GM23248 (cell line): ENCODE results near the gene SLX4IP. TPM values are rescaled to one million over a fixed set of nuclear protein-coding genes. Genes with fewer than 3 reads are reported as not detected.

Source experiments
- DNase-seq: peaks from one replicate; pipeline ENCODE4 v3.0.0-alpha.2; 2015
- H2AFZ ChIP-seq: fragments of 200-600 bp; sonication (generic); 2 replicates; pipeline ENCODE4 v1.6.1; 2016; ENCODE audit warnings: antibody characterized with exemption
- H3F3A ChIP-seq: fragments of 200-600 bp; sonication (generic); 2 replicates; pipeline ENCODE4 v1.6.1; 2016; ENCODE audit warnings: mild to moderate bottlenecking, antibody characterized with exemption, mixed run types; ENCODE audit not compliant: insufficient read depth
- H3K27ac ChIP-seq: fragments of 200-600 bp; sonication (generic); 2 replicates; pipeline ENCODE4 v1.5.1; 2016; ENCODE audit warnings: mild to moderate bottlenecking
- H3K27me3 ChIP-seq: fragments of 200-600 bp; sonication (generic); replicated peaks from 2 replicates; pipeline ENCODE4 v1.6.1; 2016; ENCODE audit warnings: mild to moderate bottlenecking; ENCODE audit not compliant: insufficient read depth
- H3K36me3 ChIP-seq: fragments of 200-600 bp; sonication (generic); 2 replicates; pipeline ENCODE4 v1.6.1; 2016; ENCODE audit warnings: low read depth, mild to moderate bottlenecking
- H3K4me1 ChIP-seq: fragments of 200-600 bp; sonication (generic); 2 replicates; pipeline ENCODE4 v1.6.1; 2016; ENCODE audit warnings: mild to moderate bottlenecking; ENCODE audit not compliant: insufficient read depth
- H3K4me2 ChIP-seq: fragments of 200-600 bp; sonication (generic); one replicate; pipeline ENCODE4 v1.6.1; 2016; ENCODE audit warnings: mild to moderate bottlenecking; ENCODE audit not compliant: unreplicated experiment
- H3K4me3 ChIP-seq: fragments of 200-600 bp; sonication (generic); 2 replicates; pipeline ENCODE4 v1.5.1; 2016; ENCODE audit warnings: mild to moderate bottlenecking
- H3K79me2 ChIP-seq: fragments of 200-600 bp; sonication (generic); 2 replicates; pipeline ENCODE4 v1.6.1; 2016; ENCODE audit warnings: mild to moderate bottlenecking; ENCODE audit not compliant: insufficient read depth
- H3K9ac ChIP-seq: fragments of 200-600 bp; sonication (generic); 2 replicates; pipeline ENCODE4 v1.6.1; 2016; ENCODE audit warnings: mild to moderate bottlenecking
- H3K9me2 ChIP-seq: fragments of 200-600 bp; sonication (generic); 2 replicates; pipeline ENCODE4 v1.6.1; 2016; ENCODE audit warnings: mixed run types, mild to moderate bottlenecking, moderate library complexity; ENCODE audit not compliant: insufficient read depth
- H3K9me3 ChIP-seq: fragments of 200-600 bp; sonication (generic); one replicate; pipeline ENCODE4 v1.6.1; 2017; ENCODE audit warnings: low read depth
- H4K20me1 ChIP-seq: fragments of 200-600 bp; sonication (generic); 2 replicates; pipeline ENCODE4 v1.6.0; 2016; ENCODE audit not compliant: insufficient read depth
- EZH2 ChIP-seq: fragments of 200-600 bp; sonication (generic); IDR thresholded peaks from 2 replicates; pipeline ENCODE4 v1.6.1; 2018; ENCODE audit warnings: antibody characterized with exemption, mild to moderate bottlenecking; ENCODE audit not compliant: insufficient read depth, poor library complexity, severe bottlenecking
- EZH2phosphoT487 ChIP-seq: fragments of 200-600 bp; sonication (generic); IDR thresholded peaks from 2 replicates; pipeline ENCODE4 v1.6.1; 2018; ENCODE audit warnings: antibody characterized with exemption, moderate library complexity, mild to moderate bottlenecking, low read depth; ENCODE audit not compliant: insufficient read depth
- WGBS, 2 experiments: methylation state at CpG; one replicate each; pipeline ENCODE4 v1.1.6; 2015 to 2017; ENCODE audit warnings: low lambda C conversion rate in 2 of 2, low coverage in 1 of 2; ENCODE audit errors: missing lambda C conversion rate in 2 of 2; 5-methylcytosine and 5-hydroxymethylcytosine counted together
- in situ Hi-C: fragments of 300-500 bp; cut with MboI; formaldehyde crosslinking; loops from 2 replicates; pipeline ENCODE4 v1.15.0; 2020
- polyA plus RNA-seq: library from polyadenylated mRNA; unstranded; fragments of >200 nt; fragmentation: Nextera tagmentation; extraction: Ambion mirVana; gene quantifications from 2 replicates; pipeline ENCODE4 v1.2.1, GENCODE V29; 2016
- total RNA-seq: library from RNA; depleted of rRNA; stranded (reverse); fragments of >200 nt; shearing (Covaris generic); gene quantifications from 2 replicates; pipeline ENCODE4 v1.2.3, GENCODE V29; 2014

Gene SLX4IP
- total and polyA plus RNA-seq, 2 experiments from 2014 or later: 3.7 to 3.9 TPM

DNA sequence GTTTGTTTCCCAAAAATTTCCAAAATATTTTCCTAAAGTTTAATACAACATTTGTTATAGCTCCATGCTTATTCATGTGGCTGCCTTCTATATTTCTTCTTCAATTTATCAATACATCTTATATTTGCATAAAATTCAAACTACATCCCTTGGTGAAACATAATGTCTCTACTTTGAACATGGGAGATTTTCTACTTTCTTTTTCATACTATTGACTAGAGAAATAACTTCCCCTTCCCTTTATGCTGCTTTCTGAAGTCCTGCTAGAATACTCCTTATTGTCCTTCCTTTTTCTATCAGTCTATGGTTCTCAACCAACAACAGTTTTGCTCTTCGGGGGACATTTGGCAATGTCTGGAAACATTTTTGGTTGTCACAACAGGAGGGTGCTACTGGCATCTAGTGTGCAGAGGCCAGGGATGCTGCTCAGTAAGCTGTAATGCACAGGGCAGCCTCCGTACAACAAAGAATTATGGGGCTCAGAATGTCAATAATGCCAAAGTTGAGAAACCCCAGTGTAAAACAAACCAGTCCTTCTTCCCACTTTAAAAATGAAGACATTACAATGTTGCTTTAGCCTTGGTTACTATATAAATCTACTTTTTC, 31.0 kb upstream of the SLX4IP start:
- Histone ChIP-seq H3K4me3 (no peak overlapping the region), H3K9me3 (no peaks in the 10 kb centered on the region), H3K9ac (no peak overlapping the region), H3K27me3 (no peaks in the 10 kb centered on the region), H3F3A (no peaks in the 10 kb centered on the region), H2AFZ (no peak overlapping the region), H3K9me2 (no peaks in the 10 kb centered on the region), H3K79me2 (no peaks in the 10 kb centered on the region), H4K20me1 (no peaks in the 10 kb centered on the region), H3K4me2 (no peak overlapping the region), H3K27ac (no peak overlapping the region), H3K4me1 (no peaks in the 10 kb centered on the region), H3K36me3 (no peaks in the 10 kb centered on the region)
- in situ Hi-C loops: no loop called here
- no peak for DNase-seq
- 83 to 85% methylated on average over 2 of the region's 2 CpGs for WGBS, 2 experiments
- TF ChIP-seq EZH2 (no peak), EZH2phosphoT487 (no peak)

DNA sequence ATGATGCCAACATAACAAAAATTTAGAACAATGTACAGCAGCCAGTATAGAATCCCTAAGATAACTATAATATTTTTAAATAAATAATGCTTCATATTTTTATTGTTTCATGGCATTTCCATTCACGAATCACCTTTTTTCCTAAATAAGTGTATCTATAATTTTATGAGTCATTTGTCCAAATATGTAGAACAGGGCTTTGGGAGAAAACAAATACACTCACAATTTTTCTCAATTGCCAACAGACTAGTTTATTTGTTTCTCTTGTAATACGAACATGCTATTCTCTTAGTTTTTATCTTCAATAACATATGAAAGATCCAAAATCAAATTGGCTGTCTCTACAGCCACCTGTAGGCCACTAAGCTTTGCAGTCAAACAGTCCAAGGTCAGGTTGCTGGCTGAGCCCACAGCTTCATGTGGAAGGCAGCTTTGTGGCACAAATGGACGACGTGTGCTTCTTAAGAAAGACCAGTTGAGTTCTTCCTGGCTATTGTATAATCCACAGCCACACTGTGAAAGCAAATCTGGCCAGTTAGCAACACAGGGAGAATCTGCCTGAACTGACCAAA, 30.1 kb upstream of the SLX4IP start:
- no peak overlapping the region for H3K27ac ChIP-seq
- in situ Hi-C loops: no loop called here
- H2AFZ ChIP-seq: no peak overlapping the region
- H3K4me3 ChIP-seq: no peak overlapping the region
- no peaks in the 10 kb centered on the region for H3K9me2 ChIP-seq
- H3K36me3 ChIP-seq: no peaks in the 10 kb centered on the region
- no peak for TF ChIP-seq EZH2phosphoT487
- no peak for TF ChIP-seq EZH2
- H4K20me1 ChIP-seq: no peaks in the 10 kb centered on the region
- no peak for DNase-seq
- H3K4me2 ChIP-seq: no peak overlapping the region
- H3F3A ChIP-seq: no peaks in the 10 kb centered on the region
- H3K9ac ChIP-seq: no peak overlapping the region
- 74 to 83% methylated on average over 4 of the region's 4 CpGs for WGBS, 2 experiments
- no peaks in the 10 kb centered on the region for H3K4me1 ChIP-seq
- no peaks in the 10 kb centered on the region for H3K9me3 ChIP-seq
- H3K79me2 ChIP-seq: no peaks in the 10 kb centered on the region
- H3K27me3 ChIP-seq: no peaks in the 10 kb centered on the region

DNA sequence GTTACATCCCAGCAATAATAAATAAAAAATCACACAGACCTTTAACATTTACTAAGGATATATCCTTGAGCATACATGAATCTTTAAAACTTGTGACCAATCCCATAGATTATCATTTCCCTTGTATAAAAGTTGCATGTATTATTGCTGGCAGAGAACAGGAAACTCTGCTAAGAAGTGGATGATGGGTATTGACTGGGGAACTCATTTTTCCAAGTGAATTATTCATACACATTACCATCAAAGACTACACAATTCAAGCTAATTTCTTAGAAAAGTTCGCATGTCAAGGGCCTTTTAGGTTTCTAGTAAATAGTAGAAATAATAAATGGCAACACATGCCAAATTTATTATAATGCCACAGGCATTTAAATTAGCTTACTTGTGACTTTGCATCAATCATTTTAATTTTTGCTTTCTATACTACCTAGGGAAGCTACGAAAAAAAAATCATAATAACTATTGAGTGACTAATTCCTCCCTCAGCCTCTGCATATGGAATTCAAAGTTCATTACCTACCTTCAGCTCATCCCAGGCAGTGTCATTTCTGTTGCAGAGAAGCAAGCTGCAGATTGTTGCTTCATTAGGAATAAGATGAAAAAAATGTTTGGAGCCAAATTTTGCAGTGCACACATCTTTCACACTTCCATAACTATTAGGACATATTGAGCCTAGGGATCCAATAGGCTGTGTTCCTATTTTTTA, 26.8 kb upstream of the SLX4IP start:
- no peaks in the 10 kb centered on the region for H3K79me2 ChIP-seq
- TF ChIP-seq EZH2phosphoT487 (no peak), EZH2 (no peak)
- no peaks in the 10 kb centered on the region for H3K36me3 ChIP-seq
- H3K27ac ChIP-seq: no peak overlapping the region
- in situ Hi-C loops: no loop called here
- H3F3A ChIP-seq: no peaks in the 10 kb centered on the region
- H3K9me2 ChIP-seq: no peaks in the 10 kb centered on the region
- no peak overlapping the region for H2AFZ ChIP-seq
- no peaks in the 10 kb centered on the region for H3K9me3 ChIP-seq
- no peaks in the 10 kb centered on the region for H4K20me1 ChIP-seq
- H3K9ac ChIP-seq: no peak overlapping the region
- no peak overlapping the region for H3K4me2 ChIP-seq
- WGBS, 2 experiments: 90 to 91% methylated on average over 2 of the region's 2 CpGs
- H3K27me3 ChIP-seq: no peaks in the 10 kb centered on the region
- H3K4me3 ChIP-seq: no peak overlapping the region
- H3K4me1 ChIP-seq: no peaks in the 10 kb centered on the region
- DNase-seq: no peak

GRCh38 chr20:10411673-10412072, 23.4 kb upstream of the SLX4IP start:
- Histone ChIP-seq H3K4me1 (peaks cover 9% of the 10 kb centered on the region), H3K9me3 (no peaks in the 10 kb centered on the region), H4K20me1 (no peaks in the 10 kb centered on the region), H2AFZ (no peak overlapping the region), H3K9me2 (no peaks in the 10 kb centered on the region), H3K4me2 (no peak overlapping the region), H3K27me3 (no peaks in the 10 kb centered on the region), H3K27ac (no peak overlapping the region), H3K79me2 (0 out of 2 replicates have a peak, but pooled peaks cover 8% of the 10 kb centered on the region), H3K9ac (no peak overlapping the region), H3F3A (no peaks in the 10 kb centered on the region), H3K36me3 (no peaks in the 10 kb centered on the region), H3K4me3 (no peak overlapping the region)
- no peak for DNase-seq
- WGBS, 2 experiments: 71 to 87% methylated on average over 1 of the region's 1 CpG
- in situ Hi-C loops: loop anchor here (10.0 kb wide), 1 partner anchor 437 kb away; no protein-coding TSS in a partner anchor
- no peak for TF ChIP-seq EZH2phosphoT487
- no peak for TF ChIP-seq EZH2
